ENCODE data around the gene OXER1. TPM values are rescaled to one million over a fixed set of nuclear protein-coding genes. Genes with fewer than 3 reads are reported as not detected.

OXER1 gene
- total RNA-seq, 1 donor from 2014 or later = 1.8 TPM

DNA sequence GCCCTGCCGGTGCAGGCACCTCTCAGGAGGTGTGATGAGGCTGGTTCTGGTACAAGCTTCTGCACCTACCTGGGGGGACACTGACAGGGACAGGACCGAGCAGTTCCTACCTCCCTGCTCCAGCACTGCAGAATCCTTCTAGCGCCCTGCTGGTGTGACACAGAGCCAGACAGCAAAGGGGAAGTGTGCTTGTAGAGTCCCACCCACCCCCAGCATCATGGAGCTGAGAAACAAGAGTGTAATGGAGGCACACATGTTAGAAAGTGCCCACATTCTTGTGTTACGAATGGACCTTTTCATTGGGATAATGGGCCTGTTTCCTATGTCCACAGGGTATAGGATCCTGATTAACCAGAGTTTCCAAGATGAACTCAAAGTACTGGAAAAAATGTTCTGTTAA, 38.3 kb downstream of the OXER1 start:
- H3K4me3 Mint-ChIP-seq = no peak overlapping the region
- peaks cover 8% of the 10 kb centered on the region for H3K9me3 Mint-ChIP-seq
- no peak for DNase-seq (ENCODE audit: low read depth, low spot score)
- H3K27ac Mint-ChIP-seq (ENCODE audit: unreplicated experiment) = no peak overlapping the region
- peaks cover 15% of the 10 kb centered on the region for H3K36me3 Mint-ChIP-seq (ENCODE audit: low read depth)
- H3K4me1 Mint-ChIP-seq = peaks cover 11% of the 10 kb centered on the region
- TF ChIP-seq, protein P1, sequence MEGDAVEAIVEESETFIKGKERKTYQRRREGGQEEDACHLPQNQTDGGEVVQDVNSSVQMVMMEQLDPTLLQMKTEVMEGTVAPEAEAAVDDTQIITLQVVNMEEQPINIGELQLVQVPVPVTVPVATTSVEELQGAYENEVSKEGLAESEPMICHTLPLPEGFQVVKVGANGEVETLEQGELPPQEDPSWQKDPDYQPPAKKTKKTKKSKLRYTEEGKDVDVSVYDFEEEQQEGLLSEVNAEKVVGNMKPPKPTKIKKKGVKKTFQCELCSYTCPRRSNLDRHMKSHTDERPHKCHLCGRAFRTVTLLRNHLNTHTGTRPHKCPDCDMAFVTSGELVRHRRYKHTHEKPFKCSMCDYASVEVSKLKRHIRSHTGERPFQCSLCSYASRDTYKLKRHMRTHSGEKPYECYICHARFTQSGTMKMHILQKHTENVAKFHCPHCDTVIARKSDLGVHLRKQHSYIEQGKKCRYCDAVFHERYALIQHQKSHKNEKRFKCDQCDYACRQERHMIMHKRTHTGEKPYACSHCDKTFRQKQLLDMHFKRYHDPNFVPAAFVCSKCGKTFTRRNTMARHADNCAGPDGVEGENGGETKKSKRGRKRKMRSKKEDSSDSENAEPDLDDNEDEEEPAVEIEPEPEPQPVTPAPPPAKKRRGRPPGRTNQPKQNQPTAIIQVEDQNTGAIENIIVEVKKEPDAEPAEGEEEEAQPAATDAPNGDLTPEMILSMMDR (conservative IDR thresholded peaks at IDR 0.05) = no peak
- H3K27me3 Mint-ChIP-seq (ENCODE audit: low read depth) = no peaks in the 10 kb centered on the region

DNA sequence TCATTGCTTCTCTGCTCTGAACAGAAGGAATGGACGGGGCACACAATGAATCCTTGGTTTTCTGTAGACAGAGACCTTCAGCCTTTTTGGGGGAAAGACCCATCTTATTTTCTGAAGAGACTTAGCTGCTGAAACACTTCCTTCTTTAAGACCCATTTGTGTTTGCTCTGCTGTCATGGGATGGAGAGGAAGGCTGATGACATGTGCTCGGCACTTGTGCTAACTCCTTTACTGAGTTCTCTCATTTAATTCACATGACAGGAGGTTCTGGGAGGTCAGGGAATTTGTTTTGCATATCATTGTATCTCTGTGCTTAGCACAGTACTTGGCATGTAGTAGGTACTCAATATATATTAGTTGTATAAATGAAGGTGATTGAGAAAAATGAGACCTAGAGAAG, 39.0 kb downstream of the OXER1 start:
- Mint-ChIP-seq H3K4me1 (peaks cover 11% of the 10 kb centered on the region), H3K4me3 (no peak overlapping the region), H3K27ac (ENCODE audit: unreplicated experiment) (no peak overlapping the region), H3K36me3 (ENCODE audit: low read depth) (peaks cover 8% of the 10 kb centered on the region), H3K9me3 (peaks cover 5% of the 10 kb centered on the region), H3K27me3 (ENCODE audit: low read depth) (no peaks in the 10 kb centered on the region)
- TF ChIP-seq, protein P1 (conservative IDR thresholded peaks at IDR 0.05) = no peak
- no peak for DNase-seq (ENCODE audit: low read depth, low spot score)

DNA sequence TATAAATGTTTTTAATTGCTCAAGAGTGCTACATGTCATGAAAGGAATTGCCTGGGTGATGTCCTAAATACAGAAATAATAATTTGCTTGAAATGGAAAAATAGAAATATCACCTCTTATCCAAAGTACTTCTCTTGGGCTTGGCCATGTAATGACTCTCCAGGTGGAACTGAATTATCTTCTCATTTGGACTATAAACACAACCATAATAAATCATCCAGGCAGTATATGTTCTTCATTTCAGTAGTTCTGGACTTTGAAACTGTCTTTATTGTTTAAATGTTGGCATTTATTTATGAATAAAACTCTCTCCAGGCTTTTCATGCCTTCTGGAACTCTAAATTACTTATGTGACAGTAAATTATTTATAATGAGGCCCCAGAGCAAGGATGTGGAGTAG, 40.5 kb downstream of the OXER1 start:
- H3K9me3 Mint-ChIP-seq = no peaks in the 10 kb centered on the region

DNA sequence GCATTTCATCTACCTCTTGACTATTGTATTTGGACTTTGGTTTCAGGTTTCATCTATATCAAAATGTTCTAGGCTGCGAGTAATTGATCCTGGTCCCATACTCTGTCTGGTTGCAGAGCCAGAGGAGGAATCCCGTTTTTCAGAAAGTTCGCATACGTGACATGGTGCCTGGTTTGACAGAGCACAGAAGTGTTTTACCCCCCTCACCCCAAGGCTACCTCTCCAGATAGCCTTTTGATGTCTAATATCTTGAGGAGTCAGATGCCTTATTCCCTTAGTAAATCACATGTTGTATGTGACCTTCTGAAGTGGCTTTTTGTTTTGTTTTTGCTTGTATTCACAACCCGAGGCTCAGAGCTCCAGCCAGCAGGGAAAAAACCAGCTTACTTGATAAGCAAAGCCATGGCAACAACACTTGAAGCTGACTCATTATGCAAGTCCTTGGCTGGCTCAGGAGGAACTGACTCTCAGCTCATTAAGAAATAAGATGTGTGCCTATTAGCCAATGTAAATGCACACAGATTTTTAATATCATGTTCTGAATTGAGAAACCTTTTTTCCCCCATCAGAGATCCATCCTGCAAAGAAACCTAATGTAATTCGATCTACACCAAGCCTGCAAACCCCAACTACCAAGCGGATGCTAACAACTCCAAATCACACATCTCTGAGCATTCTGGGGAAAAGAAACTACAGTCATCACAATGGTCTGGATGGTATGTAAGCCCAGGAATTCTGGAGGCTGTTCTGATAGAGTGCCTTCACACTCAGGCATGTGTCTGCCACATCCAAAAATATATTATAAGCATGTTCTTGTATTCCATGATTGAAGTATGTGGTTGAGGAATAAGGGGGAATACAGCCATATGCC, 41.4 kb downstream of the OXER1 start:
- no peak overlapping the region for H3K4me3 Mint-ChIP-seq
- H3K36me3 Mint-ChIP-seq (ENCODE audit: low read depth) = no peaks in the 10 kb centered on the region
- no peaks in the 10 kb centered on the region for H3K27me3 Mint-ChIP-seq (ENCODE audit: low read depth)
- peaks cover 11% of the 10 kb centered on the region for H3K4me1 Mint-ChIP-seq
- no peak for DNase-seq (ENCODE audit: low read depth, low spot score)
- no peak overlapping the region for H3K27ac Mint-ChIP-seq (ENCODE audit: unreplicated experiment)
- no peaks in the 10 kb centered on the region for H3K9me3 Mint-ChIP-seq
- TF ChIP-seq, protein P1 (conservative IDR thresholded peaks at IDR 0.05) = no peak

More for the DNA sequence above, 40.5 kb downstream of the OXER1 start:
- Mint-ChIP-seq H3K36me3 (ENCODE audit: low read depth) (no peaks in the 10 kb centered on the region), H3K27ac (ENCODE audit: unreplicated experiment) (no peak overlapping the region), H3K4me1 (peaks cover 11% of the 10 kb centered on the region), H3K27me3 (ENCODE audit: low read depth) (no peaks in the 10 kb centered on the region), H3K4me3 (no peak overlapping the region)
- TF ChIP-seq, protein P1 (conservative IDR thresholded peaks at IDR 0.05) = no peak
- no peak for DNase-seq (ENCODE audit: low read depth, low spot score)

DNA sequence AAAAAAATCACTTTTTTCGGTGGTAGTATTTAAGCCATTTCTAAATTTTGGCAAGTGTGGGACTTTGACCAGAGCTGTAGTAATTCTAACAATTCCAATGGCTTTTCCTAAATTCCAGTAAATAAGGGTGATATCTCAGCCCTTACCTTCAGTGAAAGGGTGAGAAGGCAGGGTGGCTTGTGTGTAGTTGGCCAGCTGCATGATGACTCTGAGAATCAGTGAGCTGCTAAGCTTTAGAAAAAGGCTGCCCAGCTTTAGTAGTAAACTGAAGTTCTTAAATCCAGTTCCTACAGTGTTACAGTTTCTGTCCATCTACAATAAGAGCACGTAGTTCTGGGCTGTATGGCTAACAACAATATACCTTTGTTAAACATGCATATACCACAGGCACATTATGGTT, 42.0 kb downstream of the OXER1 start:
- no peak overlapping the region for H3K27ac Mint-ChIP-seq (ENCODE audit: unreplicated experiment)
- no peaks in the 10 kb centered on the region for H3K27me3 Mint-ChIP-seq (ENCODE audit: low read depth)
- H3K36me3 Mint-ChIP-seq (ENCODE audit: low read depth) = no peaks in the 10 kb centered on the region
- no peaks in the 10 kb centered on the region for H3K9me3 Mint-ChIP-seq
- DNase-seq (ENCODE audit: low read depth, low spot score) = no peak
- H3K4me3 Mint-ChIP-seq = no peak overlapping the region
- H3K4me1 Mint-ChIP-seq = peaks cover 11% of the 10 kb centered on the region
- TF ChIP-seq, protein P1 (conservative IDR thresholded peaks at IDR 0.05) = no peak

Measured in neural crest cell (in vitro differentiated cells).